GM21390 (cell line): ENCODE measurements around the gene SNCB.
A peak's percentile ranks its signal among the peaks of the same experiment; 100 is the strongest.
"Not testable (repeated sequence)": the region's sequence is repeated elsewhere in the genome, so short reads cannot be mapped to it uniquely, and the experiment has no call there.

Source experiments
- ATAC-seq: cut with Tn5 transposase; IDR thresholded peaks from one replicate; pipeline ENCODE4 v1.9.1; 2021; ENCODE audit not compliant: unreplicated experiment

The SNCB gene

GRCh38 chr5:176601901-176602482, 28.3 kb downstream of the SNCB start:
- ATAC-seq = no peak

DNA sequence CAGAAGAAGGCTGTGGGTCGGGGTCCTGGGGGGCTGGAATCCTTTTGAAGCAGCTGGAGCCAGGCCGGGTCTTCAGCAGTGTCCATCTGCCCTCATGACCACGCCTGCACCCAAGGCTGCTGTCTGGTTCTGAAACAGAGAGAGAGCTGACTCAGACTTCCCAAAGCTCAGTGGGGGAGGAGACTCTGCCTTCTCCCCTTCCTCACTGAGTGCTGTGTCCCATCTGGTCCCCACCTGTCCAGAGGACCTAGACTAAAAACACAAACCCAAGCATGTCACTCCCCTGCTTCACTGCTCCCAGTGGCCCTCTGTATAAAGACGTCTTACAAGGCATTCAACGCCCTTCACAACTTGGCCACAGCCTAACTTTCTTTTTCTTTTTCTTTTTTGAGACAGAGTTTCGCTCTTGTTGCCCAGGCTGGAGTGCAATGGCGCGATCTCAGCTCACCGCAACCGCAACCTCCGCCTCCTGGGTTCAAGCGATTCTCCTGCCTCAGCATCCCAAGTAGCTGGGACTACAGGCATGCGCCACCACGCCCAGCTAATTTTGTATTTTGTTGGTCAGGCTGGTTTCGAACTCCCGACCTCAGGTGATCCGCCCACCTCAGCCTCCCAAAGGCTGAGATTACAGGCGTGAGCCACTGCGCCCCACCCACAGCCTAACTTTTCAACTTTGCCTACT, 30.4 kb downstream of the SNCB start:
- not testable (repeated sequence) for ATAC-seq

DNA sequence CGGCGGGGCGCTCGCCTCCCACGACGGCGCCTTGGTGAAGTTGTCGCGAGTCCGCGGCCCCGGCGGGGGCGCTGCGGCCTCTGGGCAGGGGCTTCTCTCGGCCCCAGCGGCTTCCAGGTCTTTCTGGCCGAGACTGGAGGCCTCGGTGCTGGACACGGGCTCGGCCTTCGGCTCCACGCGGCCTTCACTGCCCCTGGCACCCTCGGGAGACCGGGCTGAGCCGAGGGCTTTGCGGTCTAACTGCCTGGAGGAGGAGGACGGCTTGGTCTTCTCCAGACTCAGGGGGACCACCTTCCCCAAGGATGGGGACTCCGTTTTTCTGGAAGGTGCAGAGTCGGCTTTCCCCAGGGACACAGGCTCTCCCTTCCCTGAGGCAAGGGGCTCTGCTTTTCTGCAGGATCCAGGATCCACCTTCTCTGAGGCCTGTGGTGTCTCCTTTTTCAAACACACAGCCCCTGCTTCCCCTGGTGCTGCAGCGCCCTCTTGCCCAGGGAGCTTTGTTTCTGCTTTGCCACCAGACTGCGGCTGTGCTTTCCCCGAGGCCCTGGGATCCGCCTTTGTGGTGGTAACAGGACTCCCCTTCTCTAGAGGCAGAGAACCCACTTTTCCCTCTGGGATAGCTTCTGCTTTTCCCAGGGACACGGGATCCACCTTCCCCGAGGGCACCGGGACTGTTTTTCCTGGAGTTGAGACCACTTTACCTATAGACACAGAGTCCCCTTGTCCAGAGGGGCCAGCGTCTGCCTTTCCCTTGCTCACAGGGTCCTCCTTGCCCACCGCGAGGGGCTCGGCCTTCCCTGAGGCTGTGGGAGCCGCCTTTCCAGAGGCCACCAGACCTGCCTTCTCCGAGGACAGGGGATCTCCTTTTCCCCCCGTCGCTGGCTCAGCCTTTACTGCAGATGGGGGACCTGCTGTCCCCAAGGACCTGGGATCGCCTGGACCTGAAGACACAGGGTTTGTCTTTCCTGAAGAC, 32.6 kb downstream of the SNCB start:
- no peak for ATAC-seq

- peak; percentile 73 for ATAC-seq
These were observed 33.5 kb downstream of the SNCB start for GRCh38 chr5:176596689-176597416.

- ATAC-seq = no peak
These were observed 34.2 kb downstream of the SNCB start for GRCh38 chr5:176596069-176596644.

- ATAC-seq = no peak
These were observed 34.9 kb downstream of the SNCB start for GRCh38 chr5:176595386-176595943.

- ATAC-seq = no peak
These were observed 35.8 kb downstream of the SNCB start for GRCh38 chr5:176594554-176594953.

DNA sequence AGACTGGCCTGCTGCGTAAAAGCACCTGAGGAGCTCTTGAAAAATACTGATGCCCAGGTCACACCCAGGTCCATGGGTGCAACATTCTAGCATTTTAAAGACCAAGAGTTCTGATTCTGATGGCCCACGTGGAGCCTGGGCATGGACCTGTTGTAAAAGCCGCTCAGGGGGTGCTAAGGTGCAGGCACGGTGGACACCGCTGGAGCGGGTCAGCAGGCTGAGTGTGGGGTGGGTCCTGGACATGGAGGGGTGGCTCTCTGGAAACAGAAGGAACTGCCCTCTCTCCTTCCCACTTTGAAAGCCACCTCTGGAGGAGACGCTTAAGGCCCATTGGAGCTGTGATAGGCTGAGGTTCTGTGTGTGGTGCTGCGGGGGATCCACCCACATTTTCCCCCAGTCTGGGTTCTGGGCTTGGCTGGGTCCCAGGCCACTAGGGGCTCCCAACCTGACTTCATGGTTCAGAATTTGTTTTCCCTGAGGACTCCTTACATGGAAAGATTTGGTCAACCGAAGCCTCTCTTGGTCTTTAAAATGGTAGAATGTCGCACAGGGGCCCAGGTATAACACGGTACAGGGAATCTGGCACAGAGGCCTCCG, 37.0 kb downstream of the SNCB start:
- ATAC-seq = no peak

- ATAC-seq = no peak
These were observed 37.8 kb downstream of the SNCB start for GRCh38 chr5:176592573-176592972.

- ATAC-seq = not testable (repeated sequence)
These were observed 38.7 kb downstream of the SNCB start for GRCh38 chr5:176591667-176592066.

GRCh38 chr5:176590035-176590717, 40.2 kb downstream of the SNCB start:
- ATAC-seq = no peak

DNA sequence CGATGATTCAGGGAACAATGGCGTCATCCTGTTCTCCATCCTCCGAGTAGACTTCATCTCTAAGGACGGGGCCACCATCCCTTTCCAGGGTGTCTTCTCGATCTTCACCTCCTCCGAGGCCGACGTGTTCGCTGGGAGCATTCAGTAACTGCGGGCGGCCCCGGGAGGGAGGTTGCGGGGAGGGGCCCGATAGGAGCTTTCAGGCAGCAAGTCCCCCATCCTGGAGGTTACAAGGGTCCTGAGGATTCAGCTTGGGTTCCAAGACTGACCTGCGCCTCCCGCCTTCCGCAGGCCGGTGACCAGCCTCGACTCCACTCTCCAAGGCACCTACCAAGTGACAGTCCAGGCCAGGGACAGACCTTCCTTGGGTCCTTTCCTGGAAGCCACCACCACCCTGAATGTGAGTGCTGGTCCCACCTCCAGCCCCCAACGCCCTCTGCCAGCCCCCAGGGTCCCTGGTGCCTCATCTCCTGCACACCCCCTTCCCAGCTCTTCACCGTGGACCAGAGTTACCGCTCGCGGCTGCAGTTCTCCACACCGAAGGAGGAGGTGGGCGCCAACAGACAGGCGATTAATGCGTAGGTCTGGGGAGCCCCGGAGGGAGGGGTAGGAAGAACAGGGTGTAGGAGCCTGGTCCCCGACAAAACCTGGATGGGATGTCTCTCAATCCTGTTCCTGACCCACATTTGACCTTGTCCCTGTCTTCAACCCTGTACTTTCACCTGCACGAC, 41.1 kb downstream of the SNCB start:
- no peak for ATAC-seq

DNA sequence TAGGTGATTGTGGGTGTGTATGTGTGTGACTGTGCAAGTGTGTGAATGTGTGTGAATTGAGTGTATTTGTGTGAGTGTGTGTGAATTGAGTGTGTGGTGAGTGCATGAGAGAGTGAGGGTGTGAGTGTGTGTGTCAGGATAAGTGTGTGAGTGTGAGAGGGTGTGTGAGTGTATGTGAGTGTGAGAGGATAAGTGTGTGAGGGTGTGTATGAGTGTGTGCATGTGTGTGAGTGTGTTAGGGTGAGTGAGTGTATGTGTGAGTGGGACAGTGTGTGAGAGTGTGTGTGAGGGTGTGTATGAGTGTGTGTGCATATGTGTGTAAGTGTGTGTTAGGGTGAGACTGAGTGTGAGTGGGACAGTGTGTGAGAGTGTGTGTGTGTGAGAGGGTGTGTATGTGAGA, 42.0 kb downstream of the SNCB start:
- no peak for ATAC-seq

GRCh38 chr5:176587398-176587797, 42.9 kb downstream of the SNCB start:
- ATAC-seq = no peak

- ATAC-seq = no peak
These were observed 47.3 kb downstream of the SNCB start for GRCh38 chr5:176583076-176583475.

GRCh38 chr5:176581361-176581760, 49.0 kb downstream of the SNCB start:
- ATAC-seq = no peak

GRCh38 chr5:176579323-176579722, 51.0 kb downstream of the SNCB start:
- ATAC-seq = no peak

DNA sequence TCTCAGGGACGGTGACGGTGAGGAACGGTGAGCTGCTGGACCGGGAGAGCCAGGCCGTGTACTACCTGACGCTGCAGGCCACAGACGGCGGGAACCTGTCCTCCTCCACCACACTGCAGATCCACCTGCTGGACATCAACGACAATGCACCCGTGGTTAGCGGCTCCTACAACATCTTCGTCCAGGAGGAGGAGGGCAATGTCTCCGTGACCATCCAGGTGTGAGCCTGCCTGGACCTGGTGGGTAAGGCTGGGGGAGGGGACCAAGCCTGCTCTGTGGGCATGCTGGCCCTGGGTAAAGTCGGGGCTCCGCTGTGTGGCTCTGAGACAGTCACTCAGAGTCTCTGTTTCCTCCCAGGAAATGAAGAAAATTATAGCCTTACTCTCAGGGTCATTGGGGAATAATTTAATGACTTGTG, 51.9 kb downstream of the SNCB start:
- no peak for ATAC-seq
